HepG2 (cell line): Measurements from ENCODE around the gene CNTN4. TPM values are rescaled to one million over a fixed set of nuclear protein-coding genes. Genes with fewer than 3 reads are reported as not detected.

Source experiments
- ATAC-seq: fragments of 200-7000 bp; cut with Tn5 transposase; 3 replicates; pipeline ENCODE4 v1.9.1; 2020; ENCODE audit warnings: mild to moderate bottlenecking, moderate library complexity
- BruUV-seq: library from RNA; stranded (reverse); fragments of 400-500 nt; replicated peaks from 2 replicates; lab custom pipeline; 2021; lab: Mats Ljungman, UMichigan
- CTCF ChIA-PET: fragments of 300-600 bp; formaldehyde crosslinking; extraction: SDS; loops from one replicate; lab custom pipeline; 2021; ENCODE audit warnings: low total read pairs, inconsistent platforms, low intra/inter-chr PET ratio; lab: Yijun Ruan, JAX
- POLR2A ChIA-PET: fragments of 350-600 bp; sonication (Branson Sonifier 250); formaldehyde crosslinking; loops from one replicate; lab custom pipeline; 2020; ENCODE audit warnings: antibody characterized with exemption, inconsistent platforms; lab: Yijun Ruan, JAX
- DNase-seq: peaks from one replicate; pipeline ENCODE4 v3.0.0-alpha.2; 2015; ENCODE audit warnings: low spot score
- FAIRE-seq: peaks from 3 replicates; lab custom pipeline; 2011; peaks lifted over from hg19 to GRCh38; lab: Jason Lieb, UNC
- H2AFZ ChIP-seq: one replicate; pipeline ENCODE4 v1.6.1; 2011; ENCODE audit warnings: low read length, inconsistent platforms
- H3K27ac ChIP-seq: fragments of 300-600 bp; 3 replicates; pipeline ENCODE4 v1.8.0; 2011; ENCODE audit warnings: mixed run types, mild to moderate bottlenecking, mixed read lengths, low read length, inconsistent platforms; ENCODE audit not compliant: insufficient read depth; ENCODE audit errors: extremely low read length
- H3K27me3 ChIP-seq, 2 experiments: fragments of 200-600 bp in 1 of 2; 2 replicates in 1 of 2; 3 replicates in 1 of 2; pipeline versions ENCODE4 v1.6.0 to v1.8.0; 2011; ENCODE audit warnings: low read length in 2 of 2, mild to moderate bottlenecking in 2 of 2, moderate library complexity in 2 of 2, inconsistent platforms in 1 of 2; ENCODE audit not compliant: insufficient read depth in 2 of 2, control insufficient read depth in 1 of 2
- H3K36me3 ChIP-seq, 2 experiments: fragments of 200-600 bp in 1 of 2; replicated peaks in 1 of 2; 2 replicates in 1 of 2; 3 replicates in 1 of 2; pipeline versions ENCODE4 v1.5.1 to v1.8.0; 2011; ENCODE audit warnings: low read length in 2 of 2, inconsistent platforms in 1 of 2; ENCODE audit not compliant: insufficient read depth in 2 of 2, control insufficient read depth in 1 of 2
- H3K4me1 ChIP-seq: 2 replicates; pipeline ENCODE4 v1.5.1; 2012; ENCODE audit warnings: low read length, inconsistent platforms; ENCODE audit not compliant: insufficient read depth
- H3K4me2 ChIP-seq: 2 replicates; pipeline ENCODE4 v1.6.0; 2011; ENCODE audit warnings: low read depth, low read length, inconsistent platforms
- H3K4me3 ChIP-seq, 3 experiments: fragments of 200-600 bp in 1 of 3; sonication (generic), shearing (Covaris generic) in 1 of 3; replicated peaks in 1 of 3; 2 replicates each; pipeline ENCODE4 v1.5.1; 2011 to 2016; ENCODE audit warnings: low read length in 3 of 3, inconsistent platforms in 2 of 3, low read depth in 2 of 3, mild to moderate bottlenecking in 2 of 3, control low read depth in 1 of 3, mixed read lengths in 1 of 3; ENCODE audit not compliant: insufficient read depth in 1 of 3
- H3K79me2 ChIP-seq: one replicate; pipeline ENCODE4 v1.6.1; 2011; ENCODE audit warnings: low read length, inconsistent platforms; ENCODE audit not compliant: insufficient read depth
- H3K9ac ChIP-seq: 2 replicates; pipeline ENCODE4 v1.6.0; 2011; ENCODE audit warnings: mild to moderate bottlenecking, low read depth, low read length, inconsistent platforms; ENCODE audit not compliant: insufficient read depth
- H3K9me3 ChIP-seq: 2 replicates; pipeline ENCODE4 v1.5.1; 2012; ENCODE audit warnings: mild to moderate bottlenecking, low read length
- H4K20me1 ChIP-seq: 2 replicates; pipeline ENCODE4 v1.6.0; 2011; ENCODE audit warnings: inconsistent platforms, mild to moderate bottlenecking, low read length, moderate library complexity; ENCODE audit not compliant: insufficient read depth
- BORCS8-MEF2B ChIP-seq: sonication (generic); formaldehyde crosslinking; IDR thresholded peaks from 2 replicates; pipeline ENCODE4 v1.8.0; 2022; ENCODE audit warnings: mild to moderate bottlenecking, missing genetic modification reagents
- SP140L ChIP-seq: sonication (generic); formaldehyde crosslinking; IDR thresholded peaks from 2 replicates; pipeline ENCODE4 v1.4.0; 2020; ENCODE audit warnings: missing genetic modification reagents, borderline replicate concordance
- ZBTB49 ChIP-seq: sonication (generic); formaldehyde crosslinking; IDR thresholded peaks from 2 replicates; pipeline ENCODE4 v1.4.0; 2020; ENCODE audit warnings: missing genetic modification reagents, borderline replicate concordance
- ZNF232 ChIP-seq: sonication (generic); formaldehyde crosslinking; IDR thresholded peaks from 2 replicates; pipeline ENCODE4 v1.4.0; 2020; ENCODE audit warnings: missing genetic modification reagents, borderline replicate concordance
- ZNF33A ChIP-seq: sonication (generic); formaldehyde crosslinking; IDR thresholded peaks from 2 replicates; pipeline ENCODE4 v1.5.1; 2020; ENCODE audit warnings: missing genetic modification reagents, mild to moderate bottlenecking, moderate library complexity, borderline replicate concordance
- WGBS: methylation state at CpG from one replicate; pipeline ENCODE4 v1.1.6; 2017; ENCODE audit warnings: low lambda C conversion rate; 5-methylcytosine and 5-hydroxymethylcytosine counted together
- in situ Hi-C: cut with HindIII; loops from 2 replicates; pipeline ENCODE4 v1.10.0; 2017; ENCODE audit warnings: low pct_unique_long_range_greater_than_20kb; ENCODE audit not compliant: extremely low pct_ligation_motif_present
- intact Hi-C: fragments of 100-400 bp; cut with micrococcal nuclease; formaldehyde crosslinking; loops from one replicate; pipeline ENCODE4 v1.10.0; 2022; ENCODE audit not compliant: unreplicated experiment
- polyA plus RNA-seq, 8 experiments: library from polyadenylated mRNA; depleted of rRNA in 3 of 8; stranded (reverse) in 7 of 8; unstranded in 1 of 8; fragments of >200 nt; fragmentation: Illumina TruSeq in 4 of 8; extraction: Trizol in 4 of 8; gene quantifications; 2 replicates each; pipeline versions ENCODE4 v1.2.1 to v1.2.3, GENCODE V29; 2011 to 2016; ENCODE audit warnings: low read depth in 4 of 8, missing spikeins in 1 of 8, mixed read lengths in 1 of 8; ENCODE audit not compliant: insufficient read depth in 1 of 8
- total RNA-seq, 5 experiments: library from RNA; depleted of rRNA; stranded (reverse); fragments of >200 nt; fragmentation: Illumina TruSeq; extraction: Trizol; gene quantifications; 2 replicates each; pipeline ENCODE4 v1.2.3, GENCODE V29; 2016; ENCODE audit warnings: low read depth in 1 of 5
- TF ChIP-seq, protein P1 (sequence below): sonication (generic); formaldehyde crosslinking; IDR thresholded peaks from 2 replicates; pipeline ENCODE4 v1.4.0; 2020; ENCODE audit warnings: missing genetic modification reagents, borderline replicate concordance

Gene CNTN4
- total and polyA plus RNA-seq, 2 of the 13 experiments (the other 11 are each of a cell fraction or from before 2014, with no cell fraction given) = 0.01 to 0.13 TPM

DNA sequence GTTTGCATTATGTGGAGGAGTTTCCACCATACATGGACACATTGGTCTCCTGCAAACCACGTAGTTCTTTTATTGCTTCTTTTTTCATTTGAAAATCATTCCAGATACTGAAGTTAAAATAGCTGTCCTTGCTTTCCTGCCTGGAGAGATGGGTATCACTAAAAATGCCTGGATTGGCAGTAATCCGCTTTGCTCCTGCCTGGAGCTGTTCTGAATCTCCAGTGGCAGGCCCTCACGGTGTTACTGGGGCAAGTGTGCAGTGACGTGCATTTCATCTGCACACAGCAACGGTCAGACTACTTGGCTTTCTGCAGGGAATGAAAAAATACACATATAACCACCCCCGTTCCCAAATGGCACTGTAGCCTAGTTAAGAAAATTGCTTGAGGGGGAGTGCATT is 738.6 kb downstream of the CNTN4 start (continued):
- no peak for TF ChIP-seq ZNF33A
- TF ChIP-seq SP140L (CRISPR knock-in tag) = no peak
- TF ChIP-seq ZNF232 (CRISPR knock-in tag) = no peak
- no peak for TF ChIP-seq BORCS8-MEF2B (CRISPR knock-in tag)

GRCh38 chr3:2837910-2838309 is 739.2 kb downstream of the CNTN4 start:
- POLR2A ChIA-PET = no interaction called here

More at GRCh38 chr3:2837910-2838309, 739.2 kb downstream of the CNTN4 start:
- CTCF ChIA-PET = no interaction called here
- Histone ChIP-seq H3K9ac (no peak overlapping the region), H3K9me3 (no peaks in the 10 kb centered on the region), H4K20me1 (no peaks in the 10 kb centered on the region), H3K4me1 (no peaks in the 10 kb centered on the region), H3K4me3 (no peak overlapping the region), H3K36me3 (no peaks in the 10 kb centered on the region), H2AFZ (no peak overlapping the region), H3K4me2 (no peak overlapping the region), H3K27ac (no peak overlapping the region), H3K79me2 (no peaks in the 10 kb centered on the region), H3K27me3 (no peaks in the 10 kb centered on the region; a peak in 2 of 5 replicates)
- FAIRE-seq (no peak), DNase-seq (no peak), ATAC-seq (no peak)
- in situ Hi-C loops (no loop called here), intact Hi-C loops (no loop called here)
- TF ChIP-seq, protein P1, sequence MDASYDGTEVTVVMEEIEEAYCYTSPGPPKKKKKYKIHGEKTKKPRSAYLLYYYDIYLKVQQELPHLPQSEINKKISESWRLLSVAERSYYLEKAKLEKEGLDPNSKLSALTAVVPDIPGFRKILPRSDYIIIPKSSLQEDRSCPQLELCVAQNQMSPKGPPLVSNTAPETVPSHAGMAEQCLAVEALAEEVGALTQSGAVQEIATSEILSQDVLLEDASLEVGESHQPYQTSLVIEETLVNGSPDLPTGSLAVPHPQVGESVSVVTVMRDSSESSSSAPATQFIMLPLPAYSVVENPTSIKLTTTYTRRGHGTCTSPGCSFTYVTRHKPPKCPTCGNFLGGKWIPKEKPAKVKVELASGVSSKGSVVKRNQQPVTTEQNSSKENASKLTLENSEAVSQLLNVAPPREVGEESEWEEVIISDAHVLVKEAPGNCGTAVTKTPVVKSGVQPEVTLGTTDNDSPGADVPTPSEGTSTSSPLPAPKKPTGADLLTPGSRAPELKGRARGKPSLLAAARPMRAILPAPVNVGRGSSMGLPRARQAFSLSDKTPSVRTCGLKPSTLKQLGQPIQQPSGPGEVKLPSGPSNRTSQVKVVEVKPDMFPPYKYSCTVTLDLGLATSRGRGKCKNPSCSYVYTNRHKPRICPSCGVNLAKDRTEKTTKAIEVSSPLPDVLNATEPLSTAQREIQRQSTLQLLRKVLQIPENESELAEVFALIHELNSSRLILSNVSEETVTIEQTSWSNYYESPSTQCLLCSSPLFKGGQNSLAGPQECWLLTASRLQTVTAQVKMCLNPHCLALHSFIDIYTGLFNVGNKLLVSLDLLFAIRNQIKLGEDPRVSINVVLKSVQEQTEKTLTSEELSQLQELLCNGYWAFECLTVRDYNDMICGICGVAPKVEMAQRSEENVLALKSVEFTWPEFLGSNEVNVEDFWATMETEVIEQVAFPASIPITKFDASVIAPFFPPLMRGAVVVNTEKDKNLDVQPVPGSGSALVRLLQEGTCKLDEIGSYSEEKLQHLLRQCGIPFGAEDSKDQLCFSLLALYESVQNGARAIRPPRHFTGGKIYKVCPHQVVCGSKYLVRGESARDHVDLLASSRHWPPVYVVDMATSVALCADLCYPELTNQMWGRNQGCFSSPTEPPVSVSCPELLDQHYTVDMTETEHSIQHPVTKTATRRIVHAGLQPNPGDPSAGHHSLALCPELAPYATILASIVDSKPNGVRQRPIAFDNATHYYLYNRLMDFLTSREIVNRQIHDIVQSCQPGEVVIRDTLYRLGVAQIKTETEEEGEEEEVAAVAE = no peak
- no peak for TF ChIP-seq ZBTB49
- 30% methylated on average over 4 of the region's 4 CpGs for WGBS
- BruUV-seq = no TSS peak
